ENCODE results near the gene KCNG4.

KCNG4 gene

DNA sequence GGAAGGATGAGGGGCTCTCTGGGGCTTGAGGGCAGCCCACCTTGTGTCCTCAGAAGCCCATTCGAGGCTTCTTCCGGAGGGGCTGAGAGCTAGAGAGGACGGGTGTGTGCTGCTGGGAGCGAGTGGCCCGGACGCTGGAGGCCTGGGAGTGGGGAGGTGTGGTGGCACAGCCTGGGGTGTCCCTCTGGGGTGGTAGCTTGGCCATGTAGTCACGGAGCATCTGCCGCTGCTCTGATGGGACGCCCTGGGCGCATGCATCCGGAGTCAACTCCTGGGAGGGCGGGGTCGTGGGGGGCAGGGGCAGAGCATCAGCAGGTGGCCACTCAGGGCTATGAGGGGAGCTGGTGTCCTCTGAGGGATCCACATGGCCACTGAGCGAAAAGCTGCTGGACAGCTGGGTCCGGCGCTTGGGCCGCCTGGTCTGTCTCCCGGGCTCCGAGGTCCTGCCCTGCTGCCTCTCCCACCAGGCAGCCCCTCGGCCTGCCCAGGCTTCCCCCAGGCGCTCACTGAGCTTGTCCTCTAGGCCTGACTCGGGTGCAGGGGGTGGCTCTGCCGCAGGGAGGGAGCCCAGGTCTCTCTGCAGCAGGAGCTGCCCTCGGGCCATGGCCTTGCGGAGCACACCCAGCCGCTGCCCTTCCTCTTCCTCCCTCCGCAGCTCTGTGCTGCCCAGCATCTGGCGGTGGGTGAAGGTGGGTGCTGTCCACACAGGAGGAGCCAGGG, 60.8 kb downstream of the KCNG4 start:
- Mint-ChIP-seq H3K9me3 (no peaks in the 10 kb centered on the region), H3K36me3 (ENCODE audit: low read depth) (peaks cover 18% of the 10 kb centered on the region), H3K27ac (peak overlapping the region in 2 of 3 experiments; percentile 72 to 74), H3K27me3 (ENCODE audit: low read depth) (no peaks in the 10 kb centered on the region), H3K4me1 (peaks cover 21% of the 10 kb centered on the region), H3K4me3 (no peak overlapping the region)
- TF ChIP-seq, protein P1, sequence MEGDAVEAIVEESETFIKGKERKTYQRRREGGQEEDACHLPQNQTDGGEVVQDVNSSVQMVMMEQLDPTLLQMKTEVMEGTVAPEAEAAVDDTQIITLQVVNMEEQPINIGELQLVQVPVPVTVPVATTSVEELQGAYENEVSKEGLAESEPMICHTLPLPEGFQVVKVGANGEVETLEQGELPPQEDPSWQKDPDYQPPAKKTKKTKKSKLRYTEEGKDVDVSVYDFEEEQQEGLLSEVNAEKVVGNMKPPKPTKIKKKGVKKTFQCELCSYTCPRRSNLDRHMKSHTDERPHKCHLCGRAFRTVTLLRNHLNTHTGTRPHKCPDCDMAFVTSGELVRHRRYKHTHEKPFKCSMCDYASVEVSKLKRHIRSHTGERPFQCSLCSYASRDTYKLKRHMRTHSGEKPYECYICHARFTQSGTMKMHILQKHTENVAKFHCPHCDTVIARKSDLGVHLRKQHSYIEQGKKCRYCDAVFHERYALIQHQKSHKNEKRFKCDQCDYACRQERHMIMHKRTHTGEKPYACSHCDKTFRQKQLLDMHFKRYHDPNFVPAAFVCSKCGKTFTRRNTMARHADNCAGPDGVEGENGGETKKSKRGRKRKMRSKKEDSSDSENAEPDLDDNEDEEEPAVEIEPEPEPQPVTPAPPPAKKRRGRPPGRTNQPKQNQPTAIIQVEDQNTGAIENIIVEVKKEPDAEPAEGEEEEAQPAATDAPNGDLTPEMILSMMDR (IDR thresholded peaks at IDR 0.05; ENCODE audit: unreplicated experiment in 3 of 3) = no peak

DNA sequence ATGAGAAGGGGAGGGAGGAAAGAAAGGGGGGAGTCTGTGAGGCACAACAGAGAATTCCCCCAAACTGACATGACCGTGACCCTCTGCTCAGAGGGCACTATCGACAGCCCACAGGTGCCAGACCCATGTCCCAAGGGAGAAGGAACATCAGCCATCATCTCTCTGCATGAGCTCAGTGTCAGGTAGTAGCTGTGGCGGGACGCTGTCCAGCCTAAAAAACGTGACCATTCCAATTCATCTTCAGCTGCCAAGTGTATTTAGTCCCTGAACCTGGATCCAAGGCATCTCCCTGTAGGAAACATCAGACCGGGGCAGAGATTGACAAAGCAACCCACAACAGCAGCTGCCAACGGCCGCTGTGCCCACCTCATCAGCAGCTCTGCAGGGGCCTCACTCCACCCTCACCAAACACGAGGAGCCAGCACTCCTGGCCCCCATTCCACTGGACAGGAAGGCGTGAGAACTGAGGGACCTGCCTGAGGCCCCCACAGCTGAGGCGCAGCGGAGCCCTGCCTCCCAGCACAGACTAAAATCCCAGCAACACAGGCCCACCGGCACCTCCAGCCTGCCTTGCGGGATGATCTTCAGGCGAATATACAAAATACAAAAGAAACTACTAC, 61.6 kb downstream of the KCNG4 start:
- TF ChIP-seq, protein P1 (IDR thresholded peaks at IDR 0.05; ENCODE audit: unreplicated experiment in 3 of 3) = no peak
- no peaks in the 10 kb centered on the region for H3K9me3 Mint-ChIP-seq
- no peaks in the 10 kb centered on the region for H3K27me3 Mint-ChIP-seq (ENCODE audit: low read depth)
- H3K4me1 Mint-ChIP-seq = peaks cover 21% of the 10 kb centered on the region
- H3K36me3 Mint-ChIP-seq (ENCODE audit: low read depth) = peaks cover 13% of the 10 kb centered on the region
- peak overlapping the region in 1 of 3 experiments; percentile 25 for H3K4me3 Mint-ChIP-seq
- H3K27ac Mint-ChIP-seq = peak overlapping the region; percentile 56 to 74 (median 72)

DNA sequence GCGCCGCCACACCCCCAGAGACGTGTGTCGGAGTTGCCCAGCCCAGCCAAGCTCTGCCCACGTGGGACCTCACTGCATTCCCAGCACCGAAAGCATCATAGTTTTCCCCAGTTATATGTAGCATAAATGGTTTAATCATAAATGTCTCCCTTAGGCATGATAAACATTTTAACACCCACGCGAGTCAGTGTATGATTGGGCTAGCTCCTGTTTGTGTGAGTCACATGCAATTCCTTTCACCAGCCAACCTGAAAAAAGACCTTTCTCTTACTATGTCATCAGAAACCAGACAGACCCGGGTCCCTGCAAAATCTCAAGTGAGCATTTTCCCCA, 62.1 kb downstream of the KCNG4 start:
- H3K27ac Mint-ChIP-seq = peak overlapping the region; percentile 56 to 74 (median 72)
- no peaks in the 10 kb centered on the region for H3K27me3 Mint-ChIP-seq (ENCODE audit: low read depth)
- peaks cover 7% of the 10 kb centered on the region for H3K36me3 Mint-ChIP-seq (ENCODE audit: low read depth)
- H3K9me3 Mint-ChIP-seq = no peaks in the 10 kb centered on the region
- peak overlapping the region in 1 of 3 experiments; percentile 25 for H3K4me3 Mint-ChIP-seq
- TF ChIP-seq, protein P1 (IDR thresholded peaks at IDR 0.05; ENCODE audit: unreplicated experiment in 3 of 3) = no peak
- peaks cover 21% of the 10 kb centered on the region for H3K4me1 Mint-ChIP-seq

DNA sequence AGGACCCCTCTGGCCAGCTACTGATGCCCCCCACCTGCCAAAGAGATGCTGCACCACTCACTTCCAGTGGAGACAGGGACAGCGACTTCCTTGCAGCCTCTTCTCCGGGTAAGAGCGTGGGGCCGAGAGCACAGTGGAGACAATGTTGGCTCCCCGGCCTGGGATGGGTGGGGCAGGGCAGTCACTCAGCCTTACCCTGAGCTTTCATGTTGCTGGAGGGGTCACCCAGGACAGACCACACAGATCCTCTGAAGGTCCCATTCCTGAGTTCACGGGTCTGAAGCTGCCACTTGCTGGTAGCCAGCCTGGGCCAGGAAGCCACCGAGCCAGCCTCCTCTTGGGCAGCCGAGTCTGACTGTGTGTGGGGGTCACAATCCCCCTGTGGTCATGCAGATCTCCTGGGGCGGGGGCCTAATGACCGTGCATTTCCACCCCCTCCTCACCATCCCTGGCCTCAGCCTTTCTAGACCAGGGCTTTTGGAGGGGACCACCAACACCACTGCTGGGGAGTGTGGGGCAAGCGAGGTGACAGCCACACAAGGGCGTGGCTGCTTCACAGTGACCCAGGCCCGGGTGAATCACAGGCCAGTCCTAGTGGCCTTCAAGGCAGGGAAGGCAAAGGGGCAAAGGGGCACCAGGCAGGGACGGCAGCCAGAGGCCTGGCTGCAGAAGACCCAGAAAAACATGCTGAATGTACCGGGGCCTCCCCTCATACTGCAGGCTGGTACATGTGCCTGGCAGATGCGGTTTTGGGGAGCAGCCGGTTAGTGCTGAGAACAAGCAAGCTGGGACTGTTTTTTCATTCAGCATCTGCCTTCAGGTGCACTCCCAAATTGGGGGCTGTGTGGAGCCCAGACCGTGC, 63.4 kb downstream of the KCNG4 start:
- Mint-ChIP-seq H3K27ac (peak overlapping the region; percentile 72 to 74 (median 73)), H3K9me3 (no peaks in the 10 kb centered on the region), H3K4me3 (no peak overlapping the region), H3K36me3 (ENCODE audit: low read depth) (peaks cover 5% of the 10 kb centered on the region), H3K27me3 (ENCODE audit: low read depth) (no peaks in the 10 kb centered on the region), H3K4me1 (peaks cover 21% of the 10 kb centered on the region)
- TF ChIP-seq, protein P1 (IDR thresholded peaks at IDR 0.05; ENCODE audit: unreplicated experiment in 3 of 3) = no peak

DNA sequence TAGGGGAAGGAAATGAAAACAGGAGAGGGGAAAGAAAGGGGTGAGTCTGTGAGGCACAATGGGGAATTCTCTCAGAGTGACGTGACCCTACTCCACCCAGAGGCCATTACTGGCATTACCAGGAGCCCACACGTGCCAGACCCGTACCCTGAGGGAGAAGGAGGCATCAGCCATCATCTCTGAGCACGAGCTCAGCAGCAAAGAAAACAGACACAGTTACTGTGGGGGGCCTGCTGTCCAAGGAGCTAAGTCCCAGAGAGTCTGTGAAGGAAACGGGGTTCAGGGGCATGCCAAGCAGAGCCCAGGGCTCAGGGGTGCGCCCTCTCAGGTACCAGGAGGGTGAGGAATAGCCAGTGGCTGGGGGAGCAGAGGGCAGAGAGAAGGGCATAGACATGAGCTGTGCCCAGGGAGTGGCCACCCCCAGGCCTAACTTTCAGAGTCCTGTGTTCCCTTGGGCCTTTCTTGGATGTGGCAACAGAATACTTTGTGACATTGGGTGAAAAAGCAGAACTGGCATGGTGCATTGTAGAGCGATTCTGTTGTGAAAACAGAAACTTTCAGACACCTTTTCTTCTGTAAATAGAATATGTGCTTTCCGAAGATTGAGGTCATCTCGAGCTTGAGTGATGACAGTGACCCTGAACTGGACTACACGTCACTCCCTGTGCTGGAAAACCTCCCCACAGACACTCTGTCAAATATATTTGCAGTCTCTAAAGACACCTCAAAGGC, 64.3 kb downstream of the KCNG4 start:
- Mint-ChIP-seq H3K9me3 (no peaks in the 10 kb centered on the region), H3K27me3 (ENCODE audit: low read depth) (no peaks in the 10 kb centered on the region)
- TF ChIP-seq, protein P1 (IDR thresholded peaks at IDR 0.05; ENCODE audit: unreplicated experiment in 3 of 3) = peak; percentile 72 to 76 (median 74)

More for the DNA sequence above, 64.3 kb downstream of the KCNG4 start:
- H3K36me3 Mint-ChIP-seq (ENCODE audit: low read depth) = peaks cover 5% of the 10 kb centered on the region
- peak overlapping the region; percentile 23 to 75 (median 74) for H3K27ac Mint-ChIP-seq
- H3K4me3 Mint-ChIP-seq = peak overlapping the region in 1 of 3 experiments; percentile 19
- peaks cover 21% of the 10 kb centered on the region for H3K4me1 Mint-ChIP-seq

Measured in nephron (organoid).